ENCODE results near the gene SOX5. TPM values are rescaled to one million over a fixed set of nuclear protein-coding genes. Genes with fewer than 3 reads are reported as not detected.

SOX5 gene
- total and polyA plus RNA-seq, 7 donors: 0.23 to 16.3 (median 9.4) TPM

DNA sequence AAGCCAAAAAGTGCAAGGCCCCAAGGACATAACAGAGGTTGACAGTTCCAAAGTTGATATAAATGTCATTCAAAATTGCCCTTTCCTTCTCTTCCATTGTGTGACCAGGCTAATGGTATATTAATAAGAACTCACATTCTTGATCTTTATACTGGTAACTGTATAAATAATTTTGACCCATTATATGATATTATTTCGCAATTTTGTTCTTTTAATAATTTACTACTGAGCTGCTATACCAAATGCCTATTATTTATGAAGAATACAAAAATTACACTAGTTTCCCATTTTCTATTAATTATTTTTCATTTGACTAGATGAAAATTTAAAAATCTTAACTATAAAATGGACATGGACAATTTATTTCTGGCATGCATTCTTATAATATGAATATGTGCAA lies 370.2 kb downstream of the SOX5 start:
- Histone ChIP-seq H3K4me3 (no peak overlapping the region), H3K27ac (no peak overlapping the region), H3K9me3 (no peaks in the 10 kb centered on the region), H3K4me1 (no peaks in the 10 kb centered on the region), H3K36me3 (no peaks in the 10 kb centered on the region), H3K27me3 (no peaks in the 10 kb centered on the region)
- TF ChIP-seq, protein P1, sequence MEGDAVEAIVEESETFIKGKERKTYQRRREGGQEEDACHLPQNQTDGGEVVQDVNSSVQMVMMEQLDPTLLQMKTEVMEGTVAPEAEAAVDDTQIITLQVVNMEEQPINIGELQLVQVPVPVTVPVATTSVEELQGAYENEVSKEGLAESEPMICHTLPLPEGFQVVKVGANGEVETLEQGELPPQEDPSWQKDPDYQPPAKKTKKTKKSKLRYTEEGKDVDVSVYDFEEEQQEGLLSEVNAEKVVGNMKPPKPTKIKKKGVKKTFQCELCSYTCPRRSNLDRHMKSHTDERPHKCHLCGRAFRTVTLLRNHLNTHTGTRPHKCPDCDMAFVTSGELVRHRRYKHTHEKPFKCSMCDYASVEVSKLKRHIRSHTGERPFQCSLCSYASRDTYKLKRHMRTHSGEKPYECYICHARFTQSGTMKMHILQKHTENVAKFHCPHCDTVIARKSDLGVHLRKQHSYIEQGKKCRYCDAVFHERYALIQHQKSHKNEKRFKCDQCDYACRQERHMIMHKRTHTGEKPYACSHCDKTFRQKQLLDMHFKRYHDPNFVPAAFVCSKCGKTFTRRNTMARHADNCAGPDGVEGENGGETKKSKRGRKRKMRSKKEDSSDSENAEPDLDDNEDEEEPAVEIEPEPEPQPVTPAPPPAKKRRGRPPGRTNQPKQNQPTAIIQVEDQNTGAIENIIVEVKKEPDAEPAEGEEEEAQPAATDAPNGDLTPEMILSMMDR (IDR thresholded peaks at IDR 0.05): no peak
- TF ChIP-seq POLR2AphosphoS5 (IDR thresholded peaks at IDR 0.05) (no peak), POLR2A (IDR thresholded peaks at IDR 0.05) (no peak), EP300 (IDR thresholded peaks at IDR 0.05) (no peak)
- 89 to 91% methylated on average over 1 of the region's 1 CpG for WGBS, 2 donors
- intact Hi-C loops (cut with DNase I): no loop called here
- no peak for DNase-seq

DNA sequence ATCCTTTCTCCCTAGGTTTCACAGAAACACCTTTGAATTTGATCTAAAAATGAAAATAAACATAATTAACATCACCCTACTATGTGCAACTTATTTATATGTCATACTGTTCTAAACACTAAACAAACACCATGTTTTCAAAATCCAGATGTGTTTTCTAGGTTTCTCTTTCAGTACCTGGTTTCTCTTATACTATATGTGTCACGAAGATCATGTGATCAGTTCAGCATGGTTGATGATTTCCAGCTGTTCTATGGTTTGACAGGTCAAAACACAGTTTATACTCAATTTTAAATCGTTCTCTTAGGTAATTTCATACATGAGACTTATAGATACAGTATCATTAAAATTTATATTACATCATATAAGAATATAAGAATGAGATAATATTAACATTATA lies 373.1 kb downstream of the SOX5 start:
- H3K36me3 ChIP-seq: no peaks in the 10 kb centered on the region
- intact Hi-C loops (cut with DNase I): no loop called here
- H3K4me3 ChIP-seq: no peak overlapping the region
- WGBS, 2 donors: 70 to 81% methylated on average over 2 of the region's 2 CpGs
- no peak for DNase-seq
- H3K4me1 ChIP-seq: peaks cover 0 to 3% (median 0%) of the 10 kb centered on the region in 4 donors
- H3K9me3 ChIP-seq: no peaks in the 10 kb centered on the region
- H3K27ac ChIP-seq: no peak overlapping the region
- H3K27me3 ChIP-seq: no peaks in the 10 kb centered on the region
- TF ChIP-seq, protein P1 (IDR thresholded peaks at IDR 0.05): no peak
- TF ChIP-seq POLR2A (IDR thresholded peaks at IDR 0.05): no peak
- TF ChIP-seq EP300 (IDR thresholded peaks at IDR 0.05): no peak
- TF ChIP-seq POLR2AphosphoS5 (IDR thresholded peaks at IDR 0.05): no peak

DNA sequence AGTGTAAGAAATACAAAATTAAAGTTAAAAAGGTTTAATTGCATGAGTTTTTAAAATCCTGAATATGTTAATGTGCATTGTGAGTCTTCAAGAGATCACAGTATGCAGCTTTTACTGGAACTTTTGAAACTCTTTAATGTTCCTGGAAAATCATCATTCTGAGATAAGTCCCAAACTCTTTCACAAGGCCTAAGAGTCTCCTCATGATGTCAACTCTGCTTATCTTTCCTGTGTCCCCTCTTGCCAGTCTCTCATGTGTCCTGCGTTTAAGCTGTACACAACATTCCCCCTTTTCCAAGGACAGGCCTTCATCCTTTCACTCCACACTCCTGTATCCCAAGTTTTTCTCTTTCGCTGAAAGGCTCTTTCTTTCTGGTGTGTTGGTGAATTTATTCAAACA lies 380.1 kb downstream of the SOX5 start:
- Histone ChIP-seq H3K27ac (no peak overlapping the region), H3K9me3 (no peaks in the 10 kb centered on the region), H3K36me3 (no peaks in the 10 kb centered on the region), H3K4me1 (peaks cover 0 to 16% (median 8%) of the 10 kb centered on the region in 4 donors), H3K27me3 (no peaks in the 10 kb centered on the region), H3K4me3 (no peak overlapping the region)
- intact Hi-C loops (cut with DNase I): no loop called here
- WGBS, 2 donors: 95 to 96% methylated on average over 2 of the region's 2 CpGs
- no peak for DNase-seq
- TF ChIP-seq POLR2AphosphoS5 (IDR thresholded peaks at IDR 0.05) (no peak), EP300 (IDR thresholded peaks at IDR 0.05) (no peak), POLR2A (IDR thresholded peaks at IDR 0.05) (no peak)
- TF ChIP-seq, protein P1 (IDR thresholded peaks at IDR 0.05): no peak

DNA sequence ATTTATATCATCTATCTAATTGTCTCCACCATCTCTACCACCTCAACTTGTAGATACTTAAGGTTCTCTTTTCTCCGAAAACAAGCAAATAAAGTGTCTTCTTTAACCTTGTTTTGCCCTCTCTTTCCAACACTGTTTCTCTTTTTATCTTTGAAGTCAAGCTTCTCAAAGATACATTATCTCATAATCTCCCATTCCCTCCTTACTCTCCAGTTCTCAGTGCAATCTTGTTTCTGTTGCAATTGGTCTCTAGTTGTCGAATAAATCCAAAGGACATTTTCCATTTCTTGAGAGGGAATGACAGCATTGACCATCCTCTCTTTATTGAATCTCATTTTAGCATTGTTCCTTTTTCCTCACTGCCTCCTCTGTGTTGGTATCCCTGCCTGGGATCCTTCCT lies 383.3 kb downstream of the SOX5 start:
- H3K36me3 ChIP-seq: no peaks in the 10 kb centered on the region
- no peak for DNase-seq
- H3K4me3 ChIP-seq: no peak overlapping the region
- no peaks in the 10 kb centered on the region for H3K9me3 ChIP-seq
- H3K27me3 ChIP-seq: no peaks in the 10 kb centered on the region
- whole genome bisulfite sequencing, 2 donors: 47 to 48% methylated on average over 2 of the region's 2 CpGs
- H3K27ac ChIP-seq: no peak overlapping the region
- peaks cover 0 to 19% (median 10%) of the 10 kb centered on the region in 4 donors for H3K4me1 ChIP-seq
- TF ChIP-seq EP300 (IDR thresholded peaks at IDR 0.05): no peak
- TF ChIP-seq POLR2AphosphoS5 (IDR thresholded peaks at IDR 0.05): no peak
- TF ChIP-seq POLR2A (IDR thresholded peaks at IDR 0.05): no peak
- TF ChIP-seq, protein P1 (IDR thresholded peaks at IDR 0.05): no peak
- intact Hi-C loops (cut with DNase I): no loop called here

DNA sequence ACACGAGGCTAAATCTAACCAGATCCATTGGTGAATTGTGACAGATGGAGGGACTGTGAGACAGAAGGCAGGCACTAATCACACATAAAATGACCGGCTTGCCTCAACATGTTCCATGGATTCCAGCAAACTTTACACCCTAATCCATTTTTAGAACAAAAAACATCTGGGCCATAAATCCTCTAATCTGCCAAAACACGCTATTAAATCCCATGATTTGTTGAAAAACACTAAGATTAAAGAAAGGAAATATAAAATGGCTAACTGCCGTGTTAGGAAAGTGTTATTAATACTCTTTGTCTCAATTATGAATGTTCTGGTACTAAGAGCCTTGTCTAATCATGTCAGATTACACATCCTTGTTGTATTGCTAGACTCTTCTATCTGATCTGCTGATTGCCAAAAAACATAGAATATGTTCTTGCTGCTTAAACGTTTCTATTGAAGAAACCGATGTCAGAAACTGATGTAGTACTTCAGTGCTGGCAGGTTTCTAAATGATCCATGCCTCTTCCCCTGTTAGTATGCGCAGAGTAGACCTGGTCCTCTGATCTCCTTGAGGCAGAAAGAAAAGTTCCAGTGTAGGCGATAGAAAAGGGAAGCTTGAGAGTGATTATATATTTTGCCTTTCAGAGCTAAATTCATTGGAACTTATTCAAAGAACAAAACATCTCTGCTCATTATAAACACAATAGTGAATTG lies 384.9 kb downstream of the SOX5 start:
- 74 to 80% methylated on average over 8 of the region's 8 CpGs for WGBS, 2 donors

More for the DNA sequence above, 384.9 kb downstream of the SOX5 start:
- TF ChIP-seq POLR2AphosphoS5 (IDR thresholded peaks at IDR 0.05) (no peak), EP300 (IDR thresholded peaks at IDR 0.05) (no peak), POLR2A (IDR thresholded peaks at IDR 0.05) (no peak)
- TF ChIP-seq, protein P1 (IDR thresholded peaks at IDR 0.05): no peak
- H3K27me3 ChIP-seq: no peaks in the 10 kb centered on the region
- H3K4me3 ChIP-seq: no peak overlapping the region
- no peaks in the 10 kb centered on the region for H3K36me3 ChIP-seq
- H3K9me3 ChIP-seq: no peaks in the 10 kb centered on the region
- no peak for DNase-seq
- H3K27ac ChIP-seq: no peak overlapping the region
- intact Hi-C loops (cut with DNase I): no loop called here
- peaks cover 0 to 19% (median 10%) of the 10 kb centered on the region in 4 donors for H3K4me1 ChIP-seq

Measured in sigmoid colon (tissue), 7 donors.